A673 (cell line): ENCODE measurements around the gene FADD. TPM values are rescaled to one million over a fixed set of nuclear protein-coding genes. Genes with fewer than 3 reads are reported as not detected.

Experiments used
- BruUV-seq: library from RNA; stranded (reverse); fragments of 400-500 nt; replicated peaks from 2 replicates; lab custom pipeline; 2021; lab: Mats Ljungman, UMichigan
- CTCF ChIA-PET: fragments of 300-600 bp; sonication (Branson Sonifier 250); formaldehyde crosslinking; loops from one replicate; lab custom pipeline; 2022; ENCODE audit warnings: antibody characterized with exemption; lab: Charles Lee
- POLR2A ChIA-PET: fragments of 300-600 bp; sonication (Branson Sonifier 250); formaldehyde crosslinking; loops from one replicate; lab custom pipeline; 2022; ENCODE audit warnings: antibody characterized with exemption; ENCODE audit not compliant: low non-redundant PET; lab: Charles Lee
- DNase-seq: peaks from one replicate; pipeline ENCODE4 v3.0.0-alpha.2; 2015; ENCODE audit warnings: low spot score
- H3K27ac ChIP-seq: fragments of 200-600 bp; sonication (generic); 2 replicates; pipeline ENCODE4 v1.5.1; 2016; ENCODE audit warnings: mixed run types, low read depth, mild to moderate bottlenecking, mixed read lengths, antibody characterized with exemption, low read length; ENCODE audit not compliant: poor library complexity, severe bottlenecking
- H3K27me3 ChIP-seq: fragments of 200-600 bp; sonication (generic); replicated peaks from 2 replicates; pipeline ENCODE4 v1.6.1; 2017; ENCODE audit warnings: mixed run types, low read depth, mild to moderate bottlenecking, mixed read lengths, antibody characterized with exemption, low read length; ENCODE audit not compliant: insufficient read depth, poor library complexity
- H3K36me3 ChIP-seq: fragments of 200-600 bp; sonication (generic); 2 replicates; pipeline ENCODE4 v1.6.1; 2016; ENCODE audit warnings: mixed run types, mild to moderate bottlenecking, mixed read lengths, antibody characterized with exemption, low read length; ENCODE audit not compliant: insufficient read depth, poor library complexity, severe bottlenecking
- H3K4me1 ChIP-seq: fragments of 200-600 bp; sonication (generic); 2 replicates; pipeline ENCODE4 v1.6.1; 2017; ENCODE audit warnings: mixed run types, mild to moderate bottlenecking, mixed read lengths, antibody characterized with exemption, low read length; ENCODE audit not compliant: insufficient read depth, poor library complexity, severe bottlenecking
- H3K4me3 ChIP-seq: fragments of 200-600 bp; sonication (generic); 2 replicates; pipeline ENCODE4 v1.5.1; 2016; ENCODE audit warnings: low read depth, mixed run types, mild to moderate bottlenecking, mixed read lengths, low read length; ENCODE audit not compliant: poor library complexity, severe bottlenecking
- H3K9me3 ChIP-seq: fragments of 200-600 bp; sonication (generic); 2 replicates; pipeline ENCODE4 v1.6.1; 2016; ENCODE audit warnings: mixed run types, low read depth, mild to moderate bottlenecking, mixed read lengths, antibody characterized with exemption, low read length; ENCODE audit not compliant: poor library complexity, severe bottlenecking
- EZH2 ChIP-seq: fragments of 200-600 bp; sonication (generic); IDR thresholded peaks from 2 replicates; pipeline ENCODE4 v1.6.1; 2017; ENCODE audit warnings: borderline replicate concordance, low read depth, mild to moderate bottlenecking, mixed read lengths, antibody characterized with exemption, low read length; ENCODE audit not compliant: poor library complexity, severe bottlenecking
- intact Hi-C: fragments of 100-400 bp; cut with micrococcal nuclease; formaldehyde crosslinking; loops from one replicate; pipeline ENCODE4 v1.10.0; 2022; ENCODE audit not compliant: unreplicated experiment
- total RNA-seq: library from RNA; stranded (reverse); gene quantifications from 2 replicates; pipeline ENCODE4 v1.2.3, GENCODE V29; 2021
- TF ChIP-seq, protein P1 (sequence below): fragments of 300-800, 200-600 bp; sonication (generic); conservative IDR thresholded peaks from 2 replicates; pipeline ENCODE4 v1.5.1; 2017; ENCODE audit warnings: low read depth, mild to moderate bottlenecking, antibody characterized with exemption, low read length, moderate library complexity, mixed read lengths

Gene FADD
- total RNA-seq, 1 experiment from 2014 or later: 62.7 TPM

DNA sequence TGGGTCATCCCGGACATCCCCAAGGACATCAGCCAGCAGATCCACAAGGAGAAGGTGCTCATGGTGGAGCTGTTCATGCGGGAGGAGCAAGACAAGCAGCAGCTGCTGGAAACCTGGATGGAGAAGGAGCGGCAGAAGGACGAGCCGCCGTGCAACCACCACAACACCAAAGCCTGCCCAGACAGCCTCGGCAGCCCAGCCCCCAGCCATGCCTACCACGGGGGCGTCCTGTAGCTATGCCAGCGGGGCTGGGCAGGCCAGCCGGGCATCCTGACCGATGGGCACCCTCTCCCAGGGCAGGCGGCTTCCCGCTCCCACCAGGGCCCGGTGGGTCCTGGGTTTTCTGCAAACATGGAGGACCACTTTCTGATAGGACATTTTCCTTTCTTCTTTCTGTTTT, 15.3 kb upstream of the FADD start:
- H3K27me3 ChIP-seq: no peaks in the 10 kb centered on the region
- CTCF ChIA-PET: no interaction called here
- TF ChIP-seq, protein P1, sequence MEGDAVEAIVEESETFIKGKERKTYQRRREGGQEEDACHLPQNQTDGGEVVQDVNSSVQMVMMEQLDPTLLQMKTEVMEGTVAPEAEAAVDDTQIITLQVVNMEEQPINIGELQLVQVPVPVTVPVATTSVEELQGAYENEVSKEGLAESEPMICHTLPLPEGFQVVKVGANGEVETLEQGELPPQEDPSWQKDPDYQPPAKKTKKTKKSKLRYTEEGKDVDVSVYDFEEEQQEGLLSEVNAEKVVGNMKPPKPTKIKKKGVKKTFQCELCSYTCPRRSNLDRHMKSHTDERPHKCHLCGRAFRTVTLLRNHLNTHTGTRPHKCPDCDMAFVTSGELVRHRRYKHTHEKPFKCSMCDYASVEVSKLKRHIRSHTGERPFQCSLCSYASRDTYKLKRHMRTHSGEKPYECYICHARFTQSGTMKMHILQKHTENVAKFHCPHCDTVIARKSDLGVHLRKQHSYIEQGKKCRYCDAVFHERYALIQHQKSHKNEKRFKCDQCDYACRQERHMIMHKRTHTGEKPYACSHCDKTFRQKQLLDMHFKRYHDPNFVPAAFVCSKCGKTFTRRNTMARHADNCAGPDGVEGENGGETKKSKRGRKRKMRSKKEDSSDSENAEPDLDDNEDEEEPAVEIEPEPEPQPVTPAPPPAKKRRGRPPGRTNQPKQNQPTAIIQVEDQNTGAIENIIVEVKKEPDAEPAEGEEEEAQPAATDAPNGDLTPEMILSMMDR: no peak
- no peak for TF ChIP-seq EZH2
- POLR2A ChIA-PET: no interaction called here
- BruUV-seq: no TSS peak
- no peaks in the 10 kb centered on the region for H3K36me3 ChIP-seq
- no peak overlapping the region for H3K4me3 ChIP-seq
- DNase-seq: no peak
- no peak overlapping the region for H3K27ac ChIP-seq
- intact Hi-C loops: no loop called here
- no peaks in the 10 kb centered on the region for H3K9me3 ChIP-seq
- no peaks in the 10 kb centered on the region for H3K4me1 ChIP-seq

DNA sequence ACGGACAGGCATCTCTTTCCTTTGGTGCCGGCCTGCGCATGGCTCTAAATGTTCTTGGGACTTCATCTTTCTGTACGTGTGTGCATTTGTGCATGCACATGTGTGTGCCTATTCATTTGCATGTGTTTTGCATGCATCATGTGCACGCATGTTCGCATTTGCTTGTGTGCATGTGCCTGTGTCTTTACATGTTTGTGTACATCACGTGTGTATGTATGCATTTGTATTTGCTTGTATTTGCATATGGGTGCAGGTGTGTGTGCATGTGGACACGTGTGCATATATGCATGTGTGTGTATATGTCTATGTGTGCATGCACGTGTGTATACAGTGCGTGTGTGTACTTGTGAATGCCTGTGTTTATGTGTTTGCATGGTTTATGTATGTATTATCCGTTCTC, 13.5 kb upstream of the FADD start:
- no peaks in the 10 kb centered on the region for H3K4me1 ChIP-seq
- DNase-seq: no peak
- no peaks in the 10 kb centered on the region for H3K9me3 ChIP-seq
- BruUV-seq: no TSS peak
- H3K4me3 ChIP-seq: no peak overlapping the region
- no peaks in the 10 kb centered on the region for H3K27me3 ChIP-seq
- H3K36me3 ChIP-seq: no peaks in the 10 kb centered on the region
- TF ChIP-seq, protein P1: no peak
- TF ChIP-seq EZH2: no peak
- ChIA-PET POLR2A (no interaction called here), CTCF (no interaction called here)
- no peak overlapping the region for H3K27ac ChIP-seq
- intact Hi-C loops: loop anchor here (10.0 kb wide), 1 partner anchor 105 kb away; no protein-coding TSS in a partner anchor

DNA sequence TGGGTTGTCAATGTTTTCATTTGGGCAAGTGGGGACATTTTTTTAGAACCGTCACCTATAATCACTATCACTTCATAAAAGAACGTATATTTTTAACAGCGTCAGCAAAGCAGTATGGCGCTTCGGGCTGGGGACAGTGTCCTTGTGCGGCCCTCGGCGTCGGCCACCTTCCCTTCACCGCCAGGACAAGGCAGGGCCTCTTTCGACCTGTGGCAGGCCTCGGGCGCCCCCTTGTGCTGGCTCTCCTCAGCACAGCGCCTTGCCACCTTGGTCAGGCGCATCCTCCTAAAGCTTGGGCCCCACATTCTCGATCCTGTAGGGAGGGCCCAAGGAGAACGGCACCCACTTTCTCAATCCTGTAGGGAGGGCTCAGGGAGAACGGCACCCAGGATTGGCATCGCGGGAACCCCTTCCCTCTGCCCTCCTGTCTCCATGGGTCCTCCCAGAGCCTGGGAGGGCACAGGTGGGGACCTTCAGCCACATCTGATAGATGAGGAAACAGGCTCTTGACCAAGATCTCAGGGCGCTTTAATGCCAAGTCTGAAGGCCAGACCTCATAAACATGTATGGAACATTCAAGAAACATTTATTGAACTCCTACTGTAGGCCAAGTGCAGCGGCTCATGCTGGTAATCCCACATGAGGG, 11.5 kb upstream of the FADD start:
- BruUV-seq: no TSS peak

More for the DNA sequence above, 11.5 kb upstream of the FADD start:
- no peaks in the 10 kb centered on the region for H3K4me1 ChIP-seq
- CTCF ChIA-PET: interaction anchor here (0.6 to 1.1 kb wide), 4 partner anchors 157 to 279 kb away, joined by 3 to 4 read pairs (median 3); no protein-coding TSS in a partner anchor
- POLR2A ChIA-PET: no interaction called here
- no peaks in the 10 kb centered on the region for H3K9me3 ChIP-seq
- DNase-seq: peak; percentile 76
- TF ChIP-seq, protein P1: peak; percentile 99
- TF ChIP-seq EZH2: no peak
- intact Hi-C loops: loop anchor here (1.0 to 10.0 kb wide), 3 partner anchors 107 to 273 kb away; no protein-coding TSS in a partner anchor
- H3K4me3 ChIP-seq: no peak overlapping the region
- no peaks in the 10 kb centered on the region for H3K36me3 ChIP-seq
- H3K27me3 ChIP-seq: no peaks in the 10 kb centered on the region
- H3K27ac ChIP-seq: no peak overlapping the region
